Esophagus muscularis mucosa (tissue), 4 donors: ENCODE results near the gene TRMT1. TPM values are rescaled to one million over a fixed set of nuclear protein-coding genes. Genes with fewer than 3 reads are reported as not detected.

Source experiments
- DNase-seq: peaks from one replicate; pipeline ENCODE4 v3.0.0-alpha.2; 2017; ENCODE audit errors: extremely low spot score
- H3K27ac ChIP-seq, 4 donors: fragments of 200-600 bp; sonication (generic); replicated peaks in 1 of 4; 1 replicate in 3 of 4; 2 replicates in 1 of 4; pipeline ENCODE4 v1.5.1; 2016 to 2019; ENCODE audit warnings: mild to moderate bottlenecking in 1 of 4
- H3K27me3 ChIP-seq, 4 donors: fragments of 200-600 bp; sonication (generic); one replicate each; pipeline versions ENCODE4 v1.5.1 to v1.6.0; 2016 to 2019
- H3K36me3 ChIP-seq, 4 donors: fragments of 200-600 bp; sonication (generic); one replicate each; pipeline ENCODE4 v1.5.1; 2016 to 2019
- H3K4me1 ChIP-seq, 4 donors: fragments of 200-600 bp; sonication (generic); one replicate each; pipeline ENCODE4 v1.5.1; 2016 to 2019
- H3K4me3 ChIP-seq, 4 donors: fragments of 200-600 bp; sonication (generic); 1 replicate in 2 of 4; 2 replicates in 2 of 4; pipeline ENCODE4 v1.5.1; 2016 to 2019; ENCODE audit warnings: mild to moderate bottlenecking in 4 of 4, moderate library complexity in 1 of 4
- H3K9me3 ChIP-seq, 4 donors: fragments of 200-600 bp; sonication (generic); 1 replicate in 3 of 4; 2 replicates in 1 of 4; pipeline ENCODE4 v1.5.1; 2016 to 2019
- CTCF ChIP-seq, 3 experiments: fragments of 200-600 bp in 2 of 3; fragments of 450-650 bp in 1 of 3; sonication (generic) in 2 of 3; IDR thresholded peaks; one replicate each; pipeline ENCODE4 v1.5.1; 2017 to 2019; ENCODE audit warnings: antibody characterized with exemption in 3 of 3, mild to moderate bottlenecking in 2 of 3, moderate library complexity in 1 of 3
- EP300 ChIP-seq: sonication (generic); formaldehyde crosslinking; IDR thresholded peaks from one replicate; pipeline ENCODE4 v1.6.1; 2017; ENCODE audit warnings: antibody characterized with exemption
- POLR2A ChIP-seq: fragments of 450-650 bp; IDR thresholded peaks from one replicate; pipeline ENCODE4 v1.6.1; 2017; ENCODE audit warnings: antibody characterized with exemption, moderate library complexity, mild to moderate bottlenecking, low read depth
- POLR2AphosphoS5 ChIP-seq, 2 donors: sonication (generic); formaldehyde crosslinking; IDR thresholded peaks; one replicate each; pipeline ENCODE4 v1.6.1; 2017; ENCODE audit warnings: antibody characterized with exemption in 2 of 2
- WGBS: methylation state at CpG from one replicate; pipeline ENCODE4 v1.1.5; 2018; 5-methylcytosine and 5-hydroxymethylcytosine counted together
- intact Hi-C: fragments of 100-400 bp; cut with DNase I; formaldehyde crosslinking; loops from one replicate; pipeline ENCODE4 v1.15.1; 2023
- total RNA-seq, 4 donors: library from RNA; depleted of rRNA; stranded (reverse); fragments of >200 nt; gene quantifications; one replicate each; pipeline versions ENCODE4 v1.1.0 to v1.2.1, GENCODE V29; 2016

Gene TRMT1
- total RNA-seq, 4 donors from 2014 or later: 21.4 to 27.6 (median 26.9) TPM

- no peaks in the 10 kb centered on the region for H3K9me3 ChIP-seq
- WGBS: 37% methylated on average over 9 of the region's 12 CpGs
- H3K27me3 ChIP-seq: peaks cover 0 to 8% (median 0%) of the 10 kb centered on the region in 4 donors
- intact Hi-C loops: loop anchor here (1.0 kb wide), 1 partner anchor 115 kb away; no protein-coding TSS in a partner anchor
- TF ChIP-seq POLR2A: no peak
- TF ChIP-seq POLR2AphosphoS5 (IDR thresholded peaks at IDR 0.05): peak; percentile 25 to 61
- peak; percentile 94 to 97 (median 97) for TF ChIP-seq CTCF (IDR thresholded peaks at IDR 0.05)
- H3K4me1 ChIP-seq: peaks cover 67 to 97% (median 94%) of the 10 kb centered on the region in 4 donors
- no peak overlapping the region for H3K4me3 ChIP-seq
- H3K36me3 ChIP-seq: peaks cover 5 to 28% (median 25%) of the 10 kb centered on the region in 4 donors
- DNase-seq: no peak
- H3K27ac ChIP-seq: peak overlapping the region; percentile 79 to 90 (median 86)
Measured at GRCh38 chr19:13093407-13094105, 23.0 kb downstream of the TRMT1 start.

- TF ChIP-seq EP300 (no peak), CTCF (IDR thresholded peaks at IDR 0.05) (no peak), POLR2AphosphoS5 (IDR thresholded peaks at IDR 0.05) (no peak), POLR2A (no peak)
- WGBS: 50% methylated on average over 11 of the region's 14 CpGs
- Histone ChIP-seq H3K27ac (peak overlapping the region; percentile 79 to 90 (median 86)), H3K4me1 (peaks cover 59 to 89% (median 86%) of the 10 kb centered on the region in 4 donors), H3K9me3 (no peaks in the 10 kb centered on the region), H3K4me3 (no peak overlapping the region), H3K36me3 (peaks cover 5 to 34% (median 32%) of the 10 kb centered on the region in 4 donors), H3K27me3 (peaks cover 0 to 4% (median 0%) of the 10 kb centered on the region in 4 donors)
- DNase-seq: no peak
- intact Hi-C loops: loop anchor here (1.0 kb wide), 1 partner anchor 114 kb away; no protein-coding TSS in a partner anchor
Measured at GRCh38 chr19:13092606-13093235, 23.8 kb downstream of the TRMT1 start.

- H3K4me1 ChIP-seq: peaks cover 54 to 84% (median 81%) of the 10 kb centered on the region in 4 donors
- 49% methylated on average over 2 of the region's 2 CpGs for WGBS
- intact Hi-C loops: no loop called here
Measured at GRCh38 chr19:13092158-13092543, 24.4 kb downstream of the TRMT1 start.

More at GRCh38 chr19:13092158-13092543, 24.4 kb downstream of the TRMT1 start:
- Histone ChIP-seq H3K27me3 (no peaks in the 10 kb centered on the region), H3K9me3 (no peaks in the 10 kb centered on the region), H3K36me3 (peaks cover 5 to 40% (median 37%) of the 10 kb centered on the region in 4 donors), H3K27ac (peak overlapping the region; percentile 79 to 90 (median 86)), H3K4me3 (no peak overlapping the region)
- no peak for TF ChIP-seq POLR2A
- TF ChIP-seq POLR2AphosphoS5 (IDR thresholded peaks at IDR 0.05): no peak
- no peak for TF ChIP-seq EP300
- no peak for TF ChIP-seq CTCF (IDR thresholded peaks at IDR 0.05)
- DNase-seq: no peak
